KMS-11 (cell line): ENCODE data around the gene CD300H.

ENCODE experiments used
- H2AFZ ChIP-seq: fragments of 200-600 bp; sonication (generic); 2 replicates; pipeline ENCODE4 v1.6.1; 2016; ENCODE audit warnings: antibody characterized with exemption, mixed run types, low read depth
- H3K27ac ChIP-seq: fragments of 200-600 bp; sonication (generic); 2 replicates; pipeline ENCODE4 v1.6.1; 2016; ENCODE audit warnings: mild to moderate bottlenecking, mixed run types
- H3K27me3 ChIP-seq: fragments of 200-600 bp; sonication (generic); 2 replicates; pipeline ENCODE4 v1.6.1; 2017; ENCODE audit warnings: mild to moderate bottlenecking, low read depth, mixed run types, moderate library complexity; ENCODE audit not compliant: insufficient read depth
- H3K36me3 ChIP-seq: fragments of 200-600 bp; sonication (generic); 2 replicates; pipeline ENCODE4 v1.6.1; 2017; ENCODE audit warnings: mild to moderate bottlenecking, mixed run types; ENCODE audit not compliant: insufficient read depth
- H3K4me1 ChIP-seq: fragments of 200-600 bp; sonication (generic); 2 replicates; pipeline ENCODE4 v1.6.1; 2016; ENCODE audit warnings: mild to moderate bottlenecking, low read depth, mixed run types; ENCODE audit not compliant: poor library complexity, severe bottlenecking
- H3K4me2 ChIP-seq: fragments of 200-600 bp; sonication (generic); 2 replicates; pipeline ENCODE4 v1.7.0; 2016; ENCODE audit warnings: mild to moderate bottlenecking, mixed run types
- H3K4me3 ChIP-seq: fragments of 200-600 bp; sonication (generic); IDR thresholded peaks from 2 replicates; pipeline ENCODE4 v1.6.1; 2017; ENCODE audit warnings: low read depth, low read length, mixed read lengths; ENCODE audit not compliant: insufficient read depth
- H3K79me2 ChIP-seq: fragments of 200-600 bp; sonication (generic); 2 replicates; pipeline ENCODE4 v1.6.1; 2016; ENCODE audit warnings: low read depth, mixed run types; ENCODE audit not compliant: insufficient read depth
- H3K9ac ChIP-seq: fragments of 200-600 bp; sonication (generic); 2 replicates; pipeline ENCODE4 v1.6.1; 2016; ENCODE audit warnings: mild to moderate bottlenecking, mixed run types
- H4K20me1 ChIP-seq: fragments of 200-600 bp; sonication (generic); 2 replicates; pipeline ENCODE4 v1.6.1; 2016; ENCODE audit warnings: mild to moderate bottlenecking, mixed run types; ENCODE audit not compliant: insufficient read depth
- CTCF ChIP-seq: fragments of 200-600 bp; sonication (generic); conservative IDR thresholded peaks from 2 replicates; pipeline ENCODE4 v1.6.1; 2017; ENCODE audit warnings: low read depth, mild to moderate bottlenecking, antibody characterized with exemption, low read length, moderate library complexity, mixed read lengths

Gene CD300H

GRCh38 chr17:74512624-74513091, 54.7 kb downstream of the CD300H start:
- Histone ChIP-seq H3K36me3 (no peaks in the 10 kb centered on the region), H3K4me2 (no peak overlapping the region), H3K4me3 (no peak overlapping the region), H3K27ac (no peak overlapping the region), H2AFZ (no peak overlapping the region), H3K27me3 (peaks cover 14% of the 10 kb centered on the region; the same call in 1 of the 2 replicates), H4K20me1 (no peaks in the 10 kb centered on the region), H3K9ac (no peak overlapping the region), H3K4me1 (no peaks in the 10 kb centered on the region), H3K79me2 (no peaks in the 10 kb centered on the region)
- no peak for TF ChIP-seq CTCF

- Histone ChIP-seq H3K4me1 (no peaks in the 10 kb centered on the region), H3K27me3 (peaks cover 14% of the 10 kb centered on the region; the same call in 1 of the 2 replicates), H3K79me2 (no peaks in the 10 kb centered on the region), H3K9ac (no peak overlapping the region), H3K4me2 (no peak overlapping the region), H3K27ac (no peak overlapping the region), H3K36me3 (no peaks in the 10 kb centered on the region), H4K20me1 (no peaks in the 10 kb centered on the region), H3K4me3 (no peak overlapping the region), H2AFZ (no peak overlapping the region)
- no peak for TF ChIP-seq CTCF
Observed at GRCh38 chr17:74512036-74512435, 55.3 kb downstream of the CD300H start.
